ENCODE measurements around the gene CSRP1.
"Not testable (repeated sequence)": the region's sequence is repeated elsewhere in the genome, so short reads cannot be mapped to it uniquely, and the experiment has no call there.

Gene CSRP1

DNA sequence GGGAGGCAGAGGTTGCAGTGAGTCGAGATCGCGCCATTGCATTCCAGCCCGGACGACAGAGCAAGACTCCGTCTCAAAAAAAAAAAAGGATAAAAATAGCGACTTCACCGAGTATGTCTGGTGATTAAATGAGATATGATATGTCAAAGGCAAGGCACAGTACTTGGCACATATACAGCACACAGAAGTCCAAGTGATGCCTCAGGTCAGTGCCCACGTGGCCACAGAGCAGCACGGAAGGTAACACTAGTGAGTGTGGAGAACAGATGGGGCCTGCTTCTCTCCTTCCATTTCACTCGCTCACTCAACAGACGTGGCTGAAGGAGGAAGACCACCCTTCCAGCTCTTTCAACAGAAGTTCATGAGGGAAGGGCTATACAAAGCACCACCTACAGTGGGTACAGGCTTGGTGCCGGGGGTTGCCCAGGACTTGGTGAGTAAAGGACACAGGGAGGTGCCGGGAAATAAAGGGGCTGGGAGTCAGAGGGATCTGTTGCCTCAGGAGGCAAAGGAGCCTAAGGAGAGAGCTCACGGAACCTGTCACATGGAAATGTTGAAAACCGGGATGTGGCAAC is 8.9 kb downstream of the CSRP1 start:
- no peak for DNase-seq (ENCODE audit: low read depth)

DNA sequence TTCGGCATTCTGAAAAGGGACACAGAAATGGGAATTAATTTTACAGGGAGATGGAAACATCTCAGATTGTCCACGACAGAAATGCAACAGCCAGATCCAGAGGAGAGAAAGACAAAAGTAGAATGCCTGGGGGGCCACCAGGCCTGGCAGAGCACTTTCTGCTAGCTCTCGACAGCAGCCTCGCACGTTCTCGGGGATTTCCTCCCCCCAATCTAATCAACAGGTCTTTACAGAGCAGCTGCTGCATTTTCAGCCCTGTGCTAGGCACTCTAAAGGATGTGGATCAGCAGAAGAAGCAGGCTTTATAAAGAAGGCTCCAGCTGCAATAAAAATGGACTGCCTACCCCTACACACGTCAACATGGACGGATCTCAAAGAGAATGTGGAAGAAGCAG is 10.6 kb downstream of the CSRP1 start:
- DNase-seq (ENCODE audit: low read depth) = no peak

DNA sequence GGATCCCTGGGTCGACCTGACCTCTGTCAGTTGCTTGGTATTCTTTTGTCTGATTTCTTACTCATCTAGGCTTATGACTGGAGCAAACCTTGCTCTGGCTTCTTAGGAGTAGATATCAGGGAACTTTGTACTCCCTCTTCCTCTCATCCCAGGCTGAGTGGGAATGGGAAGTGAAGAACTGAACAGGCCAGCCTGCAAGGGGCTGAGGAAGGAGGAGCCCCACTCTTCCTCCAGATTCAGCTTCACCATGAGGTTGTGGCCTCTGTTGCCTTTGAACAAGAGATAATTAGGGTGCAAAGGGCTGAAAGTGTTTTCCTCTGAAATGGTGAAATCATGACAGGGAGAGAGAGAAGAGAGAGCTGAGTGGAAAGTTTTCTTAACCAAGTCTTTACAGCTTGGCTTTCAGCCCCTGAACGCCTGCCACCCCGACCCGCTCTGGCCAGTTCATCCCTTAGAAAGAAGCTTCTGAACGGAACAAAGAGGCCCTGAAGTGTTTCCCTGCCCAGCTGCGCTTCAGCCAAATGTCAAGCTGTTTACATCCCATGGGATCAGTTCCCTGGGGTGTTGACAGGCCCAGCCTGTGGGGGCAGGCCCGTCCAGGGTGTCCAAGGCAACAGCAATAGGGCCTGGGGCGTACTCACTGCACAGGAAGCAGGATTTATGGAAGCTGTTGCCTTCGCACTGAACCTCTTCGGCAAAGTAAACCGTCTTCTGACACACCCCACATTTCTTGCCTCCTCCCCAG is 11.2 kb downstream of the CSRP1 start:
- DNase-seq (ENCODE audit: low read depth) = no peak

DNA sequence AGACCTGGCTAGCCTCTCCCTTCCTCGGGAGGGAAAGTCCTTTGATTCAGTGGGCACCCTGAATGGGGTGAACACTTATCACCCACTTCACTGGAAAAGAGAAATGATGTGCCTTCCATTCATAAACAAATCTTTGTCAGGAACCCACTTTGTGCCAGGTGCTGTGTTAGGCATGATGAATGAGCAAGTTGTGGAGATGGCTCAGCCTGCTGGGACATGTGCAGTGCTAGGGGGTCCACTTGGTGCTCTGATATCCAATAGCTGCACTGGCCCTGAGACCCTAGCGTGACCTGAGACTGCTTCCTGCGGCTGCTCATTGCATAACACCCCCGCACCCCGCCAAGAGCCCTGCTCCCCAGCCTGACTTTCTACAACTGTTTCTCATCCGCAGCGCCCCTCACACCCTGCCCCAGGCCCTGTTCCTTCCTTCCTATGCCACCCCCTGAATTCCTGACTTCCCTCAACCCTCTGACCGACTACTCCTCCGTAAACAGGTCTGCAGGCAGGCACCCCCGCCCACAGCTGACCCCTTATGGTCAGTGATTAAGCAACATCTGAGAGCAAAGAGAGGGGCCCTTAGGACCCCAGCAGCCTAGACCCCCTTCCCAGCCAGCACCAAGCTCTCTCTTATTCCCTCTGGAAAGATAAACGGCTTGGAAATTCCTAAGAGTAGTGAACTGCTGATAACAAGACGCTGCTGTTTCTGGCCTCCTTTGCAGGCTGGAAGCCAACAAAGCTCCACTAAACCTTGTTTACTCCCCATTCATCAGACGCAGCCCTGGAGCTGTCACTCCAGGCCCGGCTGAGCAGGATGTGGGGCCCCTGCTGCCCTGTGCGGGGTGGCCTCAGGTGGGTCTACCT is 12.9 kb downstream of the CSRP1 start:
- no peak for DNase-seq (ENCODE audit: low read depth)

- not testable (repeated sequence) for DNase-seq (ENCODE audit: low read depth)
These were observed 13.8 kb downstream of the CSRP1 start for GRCh38 chr1:201493026-201493656.

DNA sequence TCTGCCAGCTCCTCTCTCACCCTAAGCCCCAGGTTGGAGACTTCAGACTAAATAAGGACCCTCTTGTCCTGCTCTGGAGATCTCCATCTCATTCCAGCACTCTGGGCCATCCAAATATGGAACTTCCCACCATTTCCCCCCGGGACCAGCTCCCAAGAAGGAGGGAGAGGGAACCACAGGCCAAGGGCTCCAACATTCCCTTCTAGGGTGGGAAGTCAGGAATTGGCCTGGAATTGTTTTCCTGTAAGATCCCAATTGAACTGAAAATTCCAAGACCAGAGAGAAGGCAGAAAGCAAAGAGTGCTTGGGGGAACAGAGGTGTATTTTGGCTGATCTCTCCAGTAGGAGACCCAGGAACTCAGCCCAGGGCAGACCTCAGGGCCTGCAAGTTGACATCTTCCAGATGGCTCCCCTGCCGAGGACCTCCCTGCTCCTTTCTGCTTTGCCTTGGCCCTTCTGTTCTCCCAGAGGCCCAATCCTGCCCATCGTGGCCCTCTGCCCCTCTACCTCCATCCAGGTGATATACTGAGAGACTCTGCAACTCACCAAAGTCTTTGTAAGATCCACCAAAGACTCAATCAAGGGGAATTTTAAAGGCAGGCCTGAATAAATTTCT is 14.9 kb downstream of the CSRP1 start:
- DNase-seq (ENCODE audit: low read depth) = no peak

DNA sequence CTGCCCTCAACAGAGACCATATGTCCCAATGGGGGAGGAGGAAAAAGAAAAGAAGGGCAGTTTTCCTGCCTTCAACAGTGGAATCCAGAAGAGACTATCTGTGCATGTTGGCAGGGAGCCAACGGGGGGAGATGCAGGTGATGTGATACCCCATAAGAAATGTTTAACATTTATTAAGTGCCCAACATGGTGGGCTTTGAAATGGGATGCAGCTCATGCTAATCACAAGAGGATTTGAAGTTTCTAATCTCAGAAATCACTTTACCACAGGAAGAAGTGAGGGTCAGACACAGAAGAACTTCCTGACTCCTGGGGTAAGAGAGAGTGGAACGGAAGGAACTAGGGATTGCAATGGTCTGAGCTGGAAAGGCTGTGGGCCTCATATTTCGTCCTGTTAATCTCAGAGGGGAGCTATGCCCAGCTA is 16.2 kb downstream of the CSRP1 start:
- DNase-seq (ENCODE audit: low read depth) = no peak

DNA sequence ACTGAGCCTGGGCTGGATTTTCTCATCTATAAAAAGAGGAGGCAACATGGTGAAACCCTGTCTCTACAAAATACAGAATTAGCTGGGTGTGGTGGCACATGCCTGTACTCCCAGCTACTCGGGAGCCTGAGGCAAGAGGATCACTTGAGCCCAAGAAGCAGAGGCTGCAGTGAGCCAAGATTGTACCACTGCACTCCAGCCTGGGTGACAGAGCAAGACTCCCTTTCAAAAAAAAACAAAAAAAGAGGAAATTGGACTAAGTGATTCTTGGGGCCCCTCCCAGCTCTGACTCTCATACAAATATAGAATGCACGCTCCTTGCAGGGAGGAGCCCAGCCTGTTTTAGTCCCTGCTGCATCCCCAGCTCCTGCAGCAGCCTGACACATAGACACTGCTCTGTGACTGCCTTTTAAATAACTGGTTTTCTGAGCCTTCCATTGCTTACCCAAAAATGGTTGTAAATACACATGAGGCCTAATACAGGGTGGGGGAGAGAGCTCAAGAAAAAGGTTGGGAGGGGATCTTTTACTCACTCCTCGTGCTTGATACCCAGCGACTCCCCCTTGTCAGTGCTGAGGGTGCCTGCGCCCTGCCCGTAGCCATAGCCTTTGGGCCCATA is 17.2 kb downstream of the CSRP1 start:
- no peak for DNase-seq (ENCODE audit: low read depth)

DNA sequence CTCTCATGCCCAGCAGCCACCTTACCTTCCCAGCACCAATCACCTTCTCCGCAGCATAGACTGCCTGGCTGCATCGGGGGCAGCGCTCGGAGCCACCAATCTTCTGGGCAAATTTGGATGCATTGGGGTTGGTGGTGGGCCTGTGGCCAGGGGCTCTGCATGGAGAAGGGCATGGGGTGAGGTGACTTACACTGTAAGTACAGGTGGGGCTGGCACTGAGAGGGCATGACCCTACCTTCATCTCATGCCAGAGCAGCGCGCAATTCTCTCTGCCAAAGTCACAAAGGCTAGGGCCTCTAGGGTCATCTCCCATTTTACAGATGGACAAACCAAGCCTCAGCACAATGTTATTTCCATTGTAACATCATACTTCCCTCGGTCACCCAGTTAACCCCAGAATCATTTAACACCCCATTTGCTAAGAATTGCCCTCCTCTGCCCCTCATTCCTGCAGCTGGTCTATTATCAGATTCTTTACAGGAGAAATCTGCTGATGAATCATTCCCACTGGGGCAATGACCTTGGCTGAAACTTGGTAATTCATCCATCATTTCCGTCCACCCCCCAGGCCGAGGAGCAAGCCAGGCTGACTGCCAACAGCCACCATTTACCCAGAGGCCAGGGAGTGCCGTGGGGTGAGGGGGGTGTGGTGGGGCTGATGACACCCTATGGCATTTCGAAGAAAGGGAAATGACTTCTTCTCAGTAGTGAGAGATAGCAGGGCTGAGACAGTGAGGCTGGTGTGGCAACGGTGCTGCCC is 17.9 kb downstream of the CSRP1 start:
- DNase-seq (ENCODE audit: low read depth) = no peak

GRCh38 chr1:201487742-201488141 is 19.2 kb downstream of the CSRP1 start:
- DNase-seq (ENCODE audit: low read depth) = no peak

DNA sequence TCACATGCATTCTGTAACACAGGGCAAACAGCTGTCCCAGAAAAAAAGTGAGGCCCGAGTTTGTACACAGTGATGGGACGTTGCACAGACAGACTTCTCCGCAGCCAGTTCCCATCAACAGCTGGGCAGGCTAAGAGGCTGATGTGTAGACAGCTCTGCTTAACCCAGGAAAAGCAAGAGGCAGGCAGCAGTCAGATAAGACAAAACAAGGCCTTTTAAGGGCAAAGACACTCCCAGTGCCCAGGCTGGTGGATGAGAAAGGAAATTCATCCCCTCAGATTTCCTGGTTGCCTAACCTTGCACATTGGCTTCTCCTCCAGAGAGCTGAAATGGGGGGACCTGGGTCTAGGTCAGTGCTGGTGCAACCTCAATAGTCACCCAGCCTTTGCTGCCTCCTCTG is 20.7 kb downstream of the CSRP1 start:
- no peak for DNase-seq (ENCODE audit: low read depth)

DNA sequence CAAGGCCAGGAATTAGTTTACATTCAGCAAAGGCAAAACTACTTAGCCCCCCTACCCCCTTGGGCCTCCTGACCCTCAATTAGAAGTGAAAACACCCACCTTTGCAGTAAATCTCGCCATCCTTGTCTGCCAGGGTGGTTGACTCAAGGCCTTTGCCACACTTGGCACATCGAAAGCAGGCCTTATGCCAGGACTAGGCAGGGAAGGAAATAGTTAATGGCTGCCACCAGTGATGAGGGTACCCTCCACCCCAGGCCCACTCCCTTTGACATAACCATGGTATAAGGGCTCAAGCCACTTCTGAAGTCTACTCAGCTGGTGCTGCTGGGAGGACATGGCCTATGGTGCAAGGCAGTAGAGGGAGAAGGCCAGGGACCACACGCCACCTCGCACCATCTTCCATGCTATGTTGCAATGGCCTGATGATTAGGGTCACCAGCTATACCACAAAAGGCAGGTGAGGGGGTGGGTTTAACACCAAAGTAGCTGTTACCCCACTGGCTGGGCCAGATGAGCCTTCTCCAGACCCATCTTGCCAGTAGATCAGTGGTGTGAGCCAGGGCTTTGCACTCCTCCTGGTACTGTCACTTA is 21.6 kb downstream of the CSRP1 start:
- no peak for DNase-seq (ENCODE audit: low read depth)

GRCh38 chr1:201483373-201483949 is 23.5 kb downstream of the CSRP1 start:
- DNase-seq (ENCODE audit: low read depth) = no peak

GRCh38 chr1:201482755-201483154 is 24.2 kb downstream of the CSRP1 start:
- DNase-seq (ENCODE audit: low read depth) = no peak

- DNase-seq (ENCODE audit: low read depth) = peak; percentile 68
These were observed 25.0 kb downstream of the CSRP1 start for GRCh38 chr1:201481761-201482493.

DNA sequence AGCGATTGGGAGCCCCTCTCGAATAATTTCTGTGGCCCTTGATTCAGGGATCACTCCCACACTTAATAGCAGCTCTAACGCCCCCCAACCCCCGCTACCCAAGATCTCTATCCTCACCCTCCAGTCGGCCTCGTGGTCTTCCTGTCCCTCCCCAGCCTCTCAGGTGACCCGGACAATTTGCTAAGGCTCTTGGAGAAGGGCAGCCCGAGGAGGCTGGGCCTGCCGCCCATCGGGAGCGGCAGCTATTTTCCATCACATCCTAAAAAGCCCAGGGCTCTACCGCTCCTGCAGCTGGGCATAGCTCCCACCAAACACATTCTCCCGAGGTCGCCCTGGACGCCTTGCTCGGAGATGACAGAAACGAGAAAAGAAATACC is 25.9 kb downstream of the CSRP1 start:
- DNase-seq (ENCODE audit: low read depth) = no peak

- DNase-seq (ENCODE audit: low read depth) = peak; percentile 40
These were observed 26.5 kb downstream of the CSRP1 start for GRCh38 chr1:201480231-201481003.

DNA sequence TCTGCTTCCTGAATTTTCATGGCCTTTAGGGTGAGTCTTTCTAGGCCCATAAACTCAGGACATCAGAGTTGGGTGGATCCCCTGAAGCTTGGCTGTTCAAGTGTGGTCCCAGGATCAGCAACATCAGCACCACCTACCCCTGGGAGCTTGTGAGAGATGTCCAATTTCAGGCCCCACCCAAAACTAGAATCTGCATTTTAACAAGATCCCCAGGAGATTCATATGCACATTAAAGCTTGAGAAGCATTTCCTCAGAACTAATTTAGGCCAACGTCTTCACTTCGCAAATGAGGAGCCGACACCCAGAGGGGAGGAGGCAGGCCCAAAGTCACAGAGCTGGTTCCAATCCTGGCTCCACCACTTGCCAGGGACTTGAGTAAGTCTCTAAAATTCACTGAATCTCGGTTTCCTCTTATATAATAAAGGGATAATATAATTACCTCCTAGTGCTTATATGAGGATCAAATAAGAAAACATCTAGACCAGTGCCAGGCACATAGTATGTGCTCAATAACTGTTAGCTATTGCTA is 27.7 kb downstream of the CSRP1 start:
- no peak for DNase-seq (ENCODE audit: low read depth)
